MM.1S (cell line): ENCODE results near the gene ITPR1.

Experiments used
- EZH2 ChIP-seq: fragments of 300-600 bp; sonication (generic); optimal IDR thresholded peaks from 2 replicates; pipeline ENCODE3; 2017; ENCODE audit warnings: low read depth, mild to moderate bottlenecking, antibody characterized with exemption, low read length, mixed read lengths
- TF ChIP-seq, protein P1 (sequence below): fragments of 300-600 bp; sonication (generic); IDR thresholded peaks from 2 replicates; pipeline ENCODE4 v1.5.1; 2016; ENCODE audit warnings: antibody characterized with exemption, low read length, mixed read lengths

DNA sequence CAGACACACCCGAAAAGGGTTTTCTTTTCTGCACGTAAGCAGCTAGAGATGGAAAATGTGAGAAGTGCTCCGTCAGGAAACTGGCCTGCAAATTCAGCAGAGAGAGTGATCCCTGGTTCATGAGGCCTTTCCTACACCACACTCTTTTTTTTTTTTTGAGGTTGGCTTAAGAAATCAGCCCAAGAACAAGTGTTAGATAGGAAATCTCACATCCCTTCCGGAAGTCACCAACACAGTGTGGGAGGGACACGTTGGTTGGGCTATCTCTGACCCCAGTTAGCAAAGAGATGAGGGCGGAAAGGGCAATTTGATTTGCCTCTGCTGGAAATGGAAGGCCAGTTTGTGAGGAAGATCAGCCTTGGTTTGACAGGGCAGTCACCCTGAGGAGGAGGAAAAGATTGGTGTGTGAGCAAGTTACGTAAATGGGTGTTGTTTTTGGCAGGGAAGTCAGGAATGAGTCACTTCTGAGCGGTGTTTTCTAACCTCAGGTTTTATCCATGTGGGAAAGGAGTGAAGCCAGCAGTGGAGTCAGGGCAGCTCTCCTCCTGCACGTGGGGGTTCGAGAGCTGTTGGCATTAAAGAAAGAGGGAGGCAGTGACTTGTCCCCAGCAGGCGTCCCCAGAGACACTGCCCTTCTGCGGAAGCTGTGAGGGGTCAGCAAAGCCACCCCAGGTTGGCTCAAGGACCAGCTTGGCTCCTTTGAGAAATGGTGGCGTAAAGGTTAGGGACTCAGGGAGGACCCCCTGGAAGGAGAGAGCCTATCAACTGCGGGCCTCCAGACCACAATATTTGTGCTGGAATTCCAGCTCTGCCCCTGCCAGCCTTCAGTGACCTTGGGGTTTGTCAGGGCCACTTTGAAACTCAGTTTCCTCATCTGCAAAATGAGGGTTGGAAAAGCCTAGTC, 248.5 kb downstream of the ITPR1 start:
- no peak for TF ChIP-seq EZH2
- TF ChIP-seq, protein P1, sequence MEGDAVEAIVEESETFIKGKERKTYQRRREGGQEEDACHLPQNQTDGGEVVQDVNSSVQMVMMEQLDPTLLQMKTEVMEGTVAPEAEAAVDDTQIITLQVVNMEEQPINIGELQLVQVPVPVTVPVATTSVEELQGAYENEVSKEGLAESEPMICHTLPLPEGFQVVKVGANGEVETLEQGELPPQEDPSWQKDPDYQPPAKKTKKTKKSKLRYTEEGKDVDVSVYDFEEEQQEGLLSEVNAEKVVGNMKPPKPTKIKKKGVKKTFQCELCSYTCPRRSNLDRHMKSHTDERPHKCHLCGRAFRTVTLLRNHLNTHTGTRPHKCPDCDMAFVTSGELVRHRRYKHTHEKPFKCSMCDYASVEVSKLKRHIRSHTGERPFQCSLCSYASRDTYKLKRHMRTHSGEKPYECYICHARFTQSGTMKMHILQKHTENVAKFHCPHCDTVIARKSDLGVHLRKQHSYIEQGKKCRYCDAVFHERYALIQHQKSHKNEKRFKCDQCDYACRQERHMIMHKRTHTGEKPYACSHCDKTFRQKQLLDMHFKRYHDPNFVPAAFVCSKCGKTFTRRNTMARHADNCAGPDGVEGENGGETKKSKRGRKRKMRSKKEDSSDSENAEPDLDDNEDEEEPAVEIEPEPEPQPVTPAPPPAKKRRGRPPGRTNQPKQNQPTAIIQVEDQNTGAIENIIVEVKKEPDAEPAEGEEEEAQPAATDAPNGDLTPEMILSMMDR = no peak
